Measurements from ENCODE around the gene VAMP1.
A peak's percentile ranks its signal among the peaks of the same experiment; 100 is the strongest.
"Not testable (repeated sequence)": the region's sequence is repeated elsewhere in the genome, so short reads cannot be mapped to it uniquely, and the experiment has no call there.

VAMP1 gene

GRCh38 chr12:6469609-6470374 is 685 bp downstream of the VAMP1 start:
- Histone ChIP-seq H3K27ac (ENCODE audit: low read depth, low read length, severe bottlenecking) (peak overlapping the region; percentile 90), H3K4me3 (ENCODE audit: extremely low read depth, insufficient read depth, low read length, poor library complexity, severe bottlenecking) (peak overlapping the region; percentile 93)
- WGBS, 2 experiments (ENCODE audit: insufficient coverage in 2 of 2) = 40 to 58% methylated on average over 8 to 11 of the region's 16 CpGs

GRCh38 chr12:6469092-6469491 is 1.4 kb downstream of the VAMP1 start:
- no peaks in the 10 kb centered on the region for H3K4me1 ChIP-seq (ENCODE audit: control insufficient read depth, insufficient read depth, low read length, poor library complexity, severe bottlenecking)
- peaks cover 26% of the 10 kb centered on the region for H3K36me3 ChIP-seq (ENCODE audit: control insufficient read depth, insufficient read depth, low read length)
- 90 to 95% methylated on average over 3 to 5 of the region's 6 CpGs for WGBS, 2 experiments (ENCODE audit: insufficient coverage in 2 of 2)
- H3K27ac ChIP-seq (ENCODE audit: low read depth, low read length, severe bottlenecking) = no peak overlapping the region
- no peak overlapping the region for H3K4me3 ChIP-seq (ENCODE audit: extremely low read depth, insufficient read depth, low read length, poor library complexity, severe bottlenecking)
- H3K9me3 ChIP-seq (ENCODE audit: control insufficient read depth, low read length) = no peaks in the 10 kb centered on the region

More at GRCh38 chr12:6469609-6470374, 685 bp downstream of the VAMP1 start:
- H3K4me1 ChIP-seq (ENCODE audit: control insufficient read depth, insufficient read depth, low read length, poor library complexity, severe bottlenecking) = no peaks in the 10 kb centered on the region
- H3K9me3 ChIP-seq (ENCODE audit: control insufficient read depth, low read length) = no peaks in the 10 kb centered on the region
- H3K36me3 ChIP-seq (ENCODE audit: control insufficient read depth, insufficient read depth, low read length) = peaks cover 19% of the 10 kb centered on the region

- Histone ChIP-seq H3K4me3 (ENCODE audit: extremely low read depth, insufficient read depth, low read length, poor library complexity, severe bottlenecking) (no peak overlapping the region), H3K36me3 (ENCODE audit: control insufficient read depth, insufficient read depth, low read length) (peaks cover 34% of the 10 kb centered on the region)
These were observed 2.2 kb downstream of the VAMP1 start for GRCh38 chr12:6468283-6468575.

GRCh38 chr12:6467571-6468282 is 2.8 kb downstream of the VAMP1 start:
- H3K9me3 ChIP-seq (ENCODE audit: control insufficient read depth, low read length); H3K4me1 ChIP-seq (ENCODE audit: control insufficient read depth, insufficient read depth, low read length, poor library complexity, severe bottlenecking); H3K27ac ChIP-seq (ENCODE audit: low read depth, low read length, severe bottlenecking); H3K4me3 ChIP-seq (ENCODE audit: extremely low read depth, insufficient read depth, low read length, poor library complexity, severe bottlenecking): not testable (repeated sequence)
- 97% methylated on average over 8 of the region's 9 CpGs for WGBS, 2 experiments (ENCODE audit: insufficient coverage in 2 of 2)
- peaks cover 39% of the 10 kb centered on the region for H3K36me3 ChIP-seq (ENCODE audit: control insufficient read depth, insufficient read depth, low read length)

More at GRCh38 chr12:6468283-6468575, 2.2 kb downstream of the VAMP1 start:
- Histone ChIP-seq H3K27ac (ENCODE audit: low read depth, low read length, severe bottlenecking) (no peak overlapping the region), H3K9me3 (ENCODE audit: control insufficient read depth, low read length) (no peaks in the 10 kb centered on the region), H3K4me1 (ENCODE audit: control insufficient read depth, insufficient read depth, low read length, poor library complexity, severe bottlenecking) (no peaks in the 10 kb centered on the region)

GRCh38 chr12:6466751-6467150 is 3.7 kb downstream of the VAMP1 start:
- H3K9me3 ChIP-seq (ENCODE audit: control insufficient read depth, low read length); H3K4me1 ChIP-seq (ENCODE audit: control insufficient read depth, insufficient read depth, low read length, poor library complexity, severe bottlenecking); H3K4me3 ChIP-seq (ENCODE audit: extremely low read depth, insufficient read depth, low read length, poor library complexity, severe bottlenecking); H3K27ac ChIP-seq (ENCODE audit: low read depth, low read length, severe bottlenecking): not testable (repeated sequence)
- H3K36me3 ChIP-seq (ENCODE audit: control insufficient read depth, insufficient read depth, low read length) = peaks cover 49% of the 10 kb centered on the region
- 93 to 100% methylated on average over 2 to 3 of the region's 4 CpGs for WGBS, 2 experiments (ENCODE audit: insufficient coverage in 2 of 2)

- peaks cover 51% of the 10 kb centered on the region for H3K36me3 ChIP-seq (ENCODE audit: control insufficient read depth, insufficient read depth, low read length)
- H3K27ac ChIP-seq (ENCODE audit: low read depth, low read length, severe bottlenecking) = no peak overlapping the region
- H3K9me3 ChIP-seq (ENCODE audit: control insufficient read depth, low read length) = no peaks in the 10 kb centered on the region
- WGBS, 2 experiments (ENCODE audit: insufficient coverage in 2 of 2) = 97% methylated on average over 4 of the region's 5 CpGs; no CpG with 5 or more reads in 1 of the 2 experiments
- H3K4me3 ChIP-seq (ENCODE audit: extremely low read depth, insufficient read depth, low read length, poor library complexity, severe bottlenecking) = no peak overlapping the region
- no peaks in the 10 kb centered on the region for H3K4me1 ChIP-seq (ENCODE audit: control insufficient read depth, insufficient read depth, low read length, poor library complexity, severe bottlenecking)
These were observed 4.3 kb downstream of the VAMP1 start for GRCh38 chr12:6466184-6466573.

- no peaks in the 10 kb centered on the region for H3K4me1 ChIP-seq (ENCODE audit: control insufficient read depth, insufficient read depth, low read length, poor library complexity, severe bottlenecking)
- peaks cover 51% of the 10 kb centered on the region for H3K36me3 ChIP-seq (ENCODE audit: control insufficient read depth, insufficient read depth, low read length)
- H3K9me3 ChIP-seq (ENCODE audit: control insufficient read depth, low read length) = no peaks in the 10 kb centered on the region
- H3K27ac ChIP-seq (ENCODE audit: low read depth, low read length, severe bottlenecking) = no peak overlapping the region
- 71 to 74% methylated on average over 5 of the region's 6 CpGs for WGBS, 2 experiments (ENCODE audit: insufficient coverage in 2 of 2)
- no peak overlapping the region for H3K4me3 ChIP-seq (ENCODE audit: extremely low read depth, insufficient read depth, low read length, poor library complexity, severe bottlenecking)
These were observed 4.9 kb downstream of the VAMP1 start for GRCh38 chr12:6465467-6466183.

- 70 to 94% methylated on average over 2 to 6 of the region's 8 CpGs for WGBS, 2 experiments (ENCODE audit: insufficient coverage in 2 of 2)
- Histone ChIP-seq H3K36me3 (ENCODE audit: control insufficient read depth, insufficient read depth, low read length) (peaks cover 55% of the 10 kb centered on the region), H3K4me1 (ENCODE audit: control insufficient read depth, insufficient read depth, low read length, poor library complexity, severe bottlenecking) (no peaks in the 10 kb centered on the region), H3K4me3 (ENCODE audit: extremely low read depth, insufficient read depth, low read length, poor library complexity, severe bottlenecking) (no peak overlapping the region), H3K27ac (ENCODE audit: low read depth, low read length, severe bottlenecking) (no peak overlapping the region), H3K9me3 (ENCODE audit: control insufficient read depth, low read length) (no peaks in the 10 kb centered on the region)
These were observed 5.9 kb downstream of the VAMP1 start for GRCh38 chr12:6464531-6464930.

- H3K27ac ChIP-seq (ENCODE audit: low read depth, low read length, severe bottlenecking) = no peak overlapping the region
- no peaks in the 10 kb centered on the region for H3K9me3 ChIP-seq (ENCODE audit: control insufficient read depth, low read length)
- 92 to 100% methylated on average over 2 to 4 of the region's 6 CpGs for WGBS, 2 experiments (ENCODE audit: insufficient coverage in 2 of 2)
- H3K4me1 ChIP-seq (ENCODE audit: control insufficient read depth, insufficient read depth, low read length, poor library complexity, severe bottlenecking) = no peaks in the 10 kb centered on the region
- no peak overlapping the region for H3K4me3 ChIP-seq (ENCODE audit: extremely low read depth, insufficient read depth, low read length, poor library complexity, severe bottlenecking)
- H3K36me3 ChIP-seq (ENCODE audit: control insufficient read depth, insufficient read depth, low read length) = peaks cover 58% of the 10 kb centered on the region
These were observed 6.6 kb downstream of the VAMP1 start for GRCh38 chr12:6463858-6464257.

- Histone ChIP-seq H3K36me3 (ENCODE audit: control insufficient read depth, insufficient read depth, low read length) (peaks cover 56% of the 10 kb centered on the region), H3K4me1 (ENCODE audit: control insufficient read depth, insufficient read depth, low read length, poor library complexity, severe bottlenecking) (no peaks in the 10 kb centered on the region), H3K27ac (ENCODE audit: low read depth, low read length, severe bottlenecking) (no peak overlapping the region), H3K9me3 (ENCODE audit: control insufficient read depth, low read length) (no peaks in the 10 kb centered on the region), H3K4me3 (ENCODE audit: extremely low read depth, insufficient read depth, low read length, poor library complexity, severe bottlenecking) (no peak overlapping the region)
- 94 to 100% methylated on average over 1 to 5 of the region's 7 CpGs for WGBS, 2 experiments (ENCODE audit: insufficient coverage in 2 of 2)
These were observed 7.3 kb downstream of the VAMP1 start for GRCh38 chr12:6463216-6463615.

Measured in mesodermal cell (in vitro differentiated cells).